CD4-positive, alpha-beta T cell treated with Interleukin-6 at 100 ng/mL for 8 hours (primary cell): Measurements from ENCODE around the gene ZFP36L1.
A peak's percentile ranks its signal among the peaks of the same experiment; 100 is the strongest.

Experiments used
- DNase-seq: peaks from one replicate; pipeline ENCODE4 v3.0.0-alpha.2; 2020; ENCODE audit warnings: mixed read lengths, low spot score

The ZFP36L1 gene

GRCh38 chr14:68816183-68816942 lies 23.5 kb upstream of the ZFP36L1 start:
- DNase-seq = peak; percentile 90

GRCh38 chr14:68815298-68816182 lies 22.7 kb upstream of the ZFP36L1 start:
- no peak for DNase-seq

- DNase-seq = peak; percentile 77
These were observed 21.9 kb upstream of the ZFP36L1 start for GRCh38 chr14:68814539-68815297.

GRCh38 chr14:68814238-68814538 lies 21.3 kb upstream of the ZFP36L1 start:
- DNase-seq = no peak

- no peak for DNase-seq
These were observed 20.5 kb upstream of the ZFP36L1 start for GRCh38 chr14:68813318-68813838.

- no peak for DNase-seq
These were observed 18.3 kb upstream of the ZFP36L1 start for GRCh38 chr14:68811171-68811570.

- no peak for DNase-seq
These were observed 17.6 kb upstream of the ZFP36L1 start for GRCh38 chr14:68810173-68811153.

GRCh38 chr14:68809524-68809923 lies 16.7 kb upstream of the ZFP36L1 start:
- no peak for DNase-seq

GRCh38 chr14:68808696-68809480 lies 16.0 kb upstream of the ZFP36L1 start:
- DNase-seq = no peak

- no peak for DNase-seq
These were observed 15.1 kb upstream of the ZFP36L1 start for GRCh38 chr14:68807987-68808386.

- DNase-seq = no peak
These were observed 14.3 kb upstream of the ZFP36L1 start for GRCh38 chr14:68807148-68807600.

- no peak for DNase-seq
These were observed 13.8 kb upstream of the ZFP36L1 start for GRCh38 chr14:68806526-68807147.

GRCh38 chr14:68805414-68805813 lies 12.5 kb upstream of the ZFP36L1 start:
- no peak for DNase-seq

GRCh38 chr14:68801631-68802030 lies 8.8 kb upstream of the ZFP36L1 start:
- DNase-seq = no peak

GRCh38 chr14:68800953-68801352 lies 8.1 kb upstream of the ZFP36L1 start:
- no peak for DNase-seq

- DNase-seq = no peak
These were observed 7.5 kb upstream of the ZFP36L1 start for GRCh38 chr14:68800390-68800789.

GRCh38 chr14:68798621-68799020 lies 5.8 kb upstream of the ZFP36L1 start:
- no peak for DNase-seq

GRCh38 chr14:68797121-68797670 lies 4.3 kb upstream of the ZFP36L1 start:
- no peak for DNase-seq

GRCh38 chr14:68796418-68797101 lies 3.7 kb upstream of the ZFP36L1 start:
- no peak for DNase-seq
